ENCODE measurements around the gene PPARG. TPM values are rescaled to one million over a fixed set of nuclear protein-coding genes. Genes with fewer than 3 reads are reported as not detected.

PPARG gene
- total RNA-seq, 1 experiment from 2014 or later = 71.6 TPM

DNA sequence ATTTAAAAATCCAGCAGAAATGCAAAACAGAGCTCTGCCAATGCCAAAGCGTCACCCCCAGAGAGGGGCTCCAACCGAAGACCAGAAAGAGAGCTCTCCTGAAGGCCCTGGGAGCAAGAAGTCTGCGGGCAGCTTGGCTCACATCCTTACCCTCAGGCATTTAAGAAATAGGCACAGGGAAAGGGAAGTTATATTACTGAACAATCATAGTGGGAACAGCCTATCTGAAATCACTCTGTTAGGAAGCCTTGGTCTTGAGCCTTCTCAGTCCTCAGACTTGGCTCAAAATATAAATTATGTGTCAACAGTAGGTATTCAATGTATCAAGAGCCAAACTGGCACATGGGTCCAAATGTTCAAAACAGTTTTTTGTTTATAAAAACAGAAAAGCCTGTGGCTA is 10.3 kb upstream of the PPARG start:
- TF ChIP-seq, protein P1, sequence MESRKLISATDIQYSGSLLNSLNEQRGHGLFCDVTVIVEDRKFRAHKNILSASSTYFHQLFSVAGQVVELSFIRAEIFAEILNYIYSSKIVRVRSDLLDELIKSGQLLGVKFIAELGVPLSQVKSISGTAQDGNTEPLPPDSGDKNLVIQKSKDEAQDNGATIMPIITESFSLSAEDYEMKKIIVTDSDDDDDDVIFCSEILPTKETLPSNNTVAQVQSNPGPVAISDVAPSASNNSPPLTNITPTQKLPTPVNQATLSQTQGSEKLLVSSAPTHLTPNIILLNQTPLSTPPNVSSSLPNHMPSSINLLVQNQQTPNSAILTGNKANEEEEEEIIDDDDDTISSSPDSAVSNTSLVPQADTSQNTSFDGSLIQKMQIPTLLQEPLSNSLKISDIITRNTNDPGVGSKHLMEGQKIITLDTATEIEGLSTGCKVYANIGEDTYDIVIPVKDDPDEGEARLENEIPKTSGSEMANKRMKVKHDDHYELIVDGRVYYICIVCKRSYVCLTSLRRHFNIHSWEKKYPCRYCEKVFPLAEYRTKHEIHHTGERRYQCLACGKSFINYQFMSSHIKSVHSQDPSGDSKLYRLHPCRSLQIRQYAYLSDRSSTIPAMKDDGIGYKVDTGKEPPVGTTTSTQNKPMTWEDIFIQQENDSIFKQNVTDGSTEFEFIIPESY (IDR thresholded peaks at IDR 0.05; ENCODE audit: extremely low read depth, insufficient replicate concordance, low read length) = no peak
- no peak for TF ChIP-seq JUND (IDR thresholded peaks at IDR 0.05)
- TF ChIP-seq CBX3 (IDR thresholded peaks at IDR 0.05; ENCODE audit: low read depth) = no peak
- TF ChIP-seq, protein P2, sequence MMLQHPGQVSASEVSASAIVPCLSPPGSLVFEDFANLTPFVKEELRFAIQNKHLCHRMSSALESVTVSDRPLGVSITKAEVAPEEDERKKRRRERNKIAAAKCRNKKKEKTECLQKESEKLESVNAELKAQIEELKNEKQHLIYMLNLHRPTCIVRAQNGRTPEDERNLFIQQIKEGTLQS (IDR thresholded peaks at IDR 0.05) = no peak
- TF ChIP-seq, protein P3, sequence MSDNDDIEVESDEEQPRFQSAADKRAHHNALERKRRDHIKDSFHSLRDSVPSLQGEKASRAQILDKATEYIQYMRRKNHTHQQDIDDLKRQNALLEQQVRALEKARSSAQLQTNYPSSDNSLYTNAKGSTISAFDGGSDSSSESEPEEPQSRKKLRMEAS (IDR thresholded peaks at IDR 0.05) = no peak
- TF ChIP-seq YY1 (IDR thresholded peaks at IDR 0.05; ENCODE audit: extremely low read depth, insufficient replicate concordance, low read depth, low read length) = no peak
- no peak for TF ChIP-seq EZH2 (IDR thresholded peaks at IDR 0.05)
- no peak for TF ChIP-seq POLR2A (IDR thresholded peaks at IDR 0.05; ENCODE audit: borderline replicate concordance, extremely low read depth, insufficient read depth, insufficient read length)
- TF ChIP-seq RAD21 (IDR thresholded peaks at IDR 0.05; ENCODE audit: low read depth) = no peak
- TF ChIP-seq SIN3A (IDR thresholded peaks at IDR 0.05; ENCODE audit: low read depth) = no peak
- no peak for TF ChIP-seq ZNF274 (IDR thresholded peaks at IDR 0.05; ENCODE audit: low read depth, low read length)
- TF ChIP-seq ZFX (IDR thresholded peaks at IDR 0.05) = no peak
- TF ChIP-seq FOSL1 (IDR thresholded peaks at IDR 0.05; ENCODE audit: low read depth) = no peak
- TF ChIP-seq SRF (IDR thresholded peaks at IDR 0.05; ENCODE audit: low read depth) = no peak
- TF ChIP-seq CEBPB (IDR thresholded peaks at IDR 0.05; ENCODE audit: low read depth) = no peak
- TF ChIP-seq ELF1 (IDR thresholded peaks at IDR 0.05; ENCODE audit: borderline replicate concordance, low read depth) = no peak
- no peak overlapping the region for H3K27ac ChIP-seq (ENCODE audit: low read depth, low read length)
- BruUV-seq (replicated peaks) = no TSS peak
- intact Hi-C loops (cut with micrococcal nuclease) = no loop called here
- no peaks in the 10 kb centered on the region for H4K20me1 ChIP-seq (ENCODE audit: insufficient read depth)
- no peaks in the 10 kb centered on the region for H3K27me3 ChIP-seq (ENCODE audit: insufficient read depth, low read length)
- H2AFZ ChIP-seq (ENCODE audit: low read depth, low read length, poor library complexity, severe bottlenecking) = no peak overlapping the region
- no peak overlapping the region for H3K4me2 ChIP-seq (ENCODE audit: low read length)
- H3K79me2 ChIP-seq (ENCODE audit: insufficient read depth, low read length) = no peaks in the 10 kb centered on the region
- POLR2A ChIA-PET = no interaction called here
- no peaks in the 10 kb centered on the region for H3K9me2 ChIP-seq (ENCODE audit: insufficient read depth)
- no peaks in the 10 kb centered on the region for H3K36me3 ChIP-seq (ENCODE audit: control insufficient read depth in 1 of 2, insufficient read depth in 2 of 2, low read length in 2 of 2)
- H3K4me3 ChIP-seq (replicated peaks in 1 of 2; ENCODE audit: low read depth in 1 of 2, low read length in 2 of 2) = no peak overlapping the region
- H3K4me1 ChIP-seq (ENCODE audit: control insufficient read depth in 1 of 2, insufficient read depth in 2 of 2, low read length in 2 of 2) = no peaks in the 10 kb centered on the region
- H3K9me3 ChIP-seq (ENCODE audit: control insufficient read depth in 1 of 2, insufficient read depth in 1 of 2, low read depth in 1 of 2, low read length in 2 of 2) = no peaks in the 10 kb centered on the region
- DNase-seq (ENCODE audit: low read depth, low spot score) (no peak), ATAC-seq (no peak)
- CTCF ChIA-PET = no interaction called here
- H3K9ac ChIP-seq (ENCODE audit: low read length) = no peak overlapping the region
- RAD21 ChIA-PET (ENCODE audit: low non-redundant PET in 1 of 2, low total read pairs in 2 of 2, uncharacterized antibody in 2 of 2, unreplicated experiment in 2 of 2) = no interaction called here
